ENCODE results near the gene NEK1.
"Not testable (repeated sequence)": the region's sequence is repeated elsewhere in the genome, so short reads cannot be mapped to it uniquely, and the experiment has no call there.

Gene NEK1

DNA sequence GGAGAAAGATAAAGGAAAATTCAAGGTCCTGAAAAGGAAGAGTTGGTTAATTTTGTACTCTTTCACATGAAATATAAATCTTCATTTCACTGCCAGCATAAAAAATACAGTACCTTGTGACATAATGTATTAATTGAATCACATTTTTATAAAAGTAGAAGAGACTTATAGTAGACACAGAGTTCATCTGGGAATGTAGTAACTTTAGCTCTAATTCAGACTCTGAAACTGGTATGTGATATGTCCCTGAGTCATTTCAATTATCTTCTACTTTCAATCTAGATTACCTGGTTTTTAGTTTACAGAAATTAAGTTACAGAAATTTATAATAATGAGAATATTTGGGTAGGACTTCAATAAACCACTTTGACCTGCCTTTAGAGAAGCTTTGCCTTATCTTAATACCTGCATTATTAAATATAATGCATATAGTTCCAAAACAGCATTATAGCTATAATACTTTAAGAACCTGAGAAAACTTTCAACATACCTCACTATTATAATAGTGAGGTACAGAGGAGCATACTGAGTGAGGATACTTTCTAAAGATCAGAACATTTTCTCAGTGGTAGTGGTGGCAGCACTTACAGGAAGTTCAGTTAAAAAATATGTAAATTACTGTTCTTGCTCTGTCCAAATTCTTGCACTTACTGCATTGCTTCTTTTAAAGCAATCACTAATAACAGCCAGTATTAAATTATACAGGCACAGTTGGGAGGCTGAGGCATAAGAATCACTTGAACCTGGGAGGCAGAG lies 11.2 kb downstream of the NEK1 start:
- DNase-seq, result no peak

DNA sequence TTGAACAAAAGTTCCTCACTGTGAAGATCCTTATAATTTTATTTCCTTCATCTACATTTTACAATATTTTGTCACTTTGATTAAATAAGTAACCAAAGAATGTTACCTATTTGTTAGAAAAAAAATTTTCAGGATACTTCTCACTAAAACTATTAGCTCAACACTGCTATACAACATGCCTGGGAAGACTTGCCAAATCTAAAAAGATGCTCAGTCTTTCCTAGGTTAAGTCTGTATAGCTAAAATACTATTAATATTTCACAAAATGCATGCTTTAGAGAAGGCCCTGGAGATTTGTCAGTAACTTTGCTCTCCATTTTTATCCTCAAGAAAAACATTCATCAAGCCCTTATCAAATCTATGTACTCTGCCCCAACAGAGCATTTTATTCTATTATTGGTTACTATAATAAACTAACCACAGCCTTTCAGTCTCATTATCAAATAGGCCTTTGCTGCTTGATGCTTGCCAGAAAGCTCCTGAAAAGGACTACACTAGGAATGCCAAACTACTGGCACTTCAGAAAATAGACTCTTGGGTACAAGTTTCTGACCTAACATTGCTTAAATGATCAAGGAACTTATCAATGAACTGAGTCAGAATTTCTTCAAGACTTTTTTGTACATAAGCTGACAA lies 17.7 kb downstream of the NEK1 start:
- DNase-seq, result no peak

DNA sequence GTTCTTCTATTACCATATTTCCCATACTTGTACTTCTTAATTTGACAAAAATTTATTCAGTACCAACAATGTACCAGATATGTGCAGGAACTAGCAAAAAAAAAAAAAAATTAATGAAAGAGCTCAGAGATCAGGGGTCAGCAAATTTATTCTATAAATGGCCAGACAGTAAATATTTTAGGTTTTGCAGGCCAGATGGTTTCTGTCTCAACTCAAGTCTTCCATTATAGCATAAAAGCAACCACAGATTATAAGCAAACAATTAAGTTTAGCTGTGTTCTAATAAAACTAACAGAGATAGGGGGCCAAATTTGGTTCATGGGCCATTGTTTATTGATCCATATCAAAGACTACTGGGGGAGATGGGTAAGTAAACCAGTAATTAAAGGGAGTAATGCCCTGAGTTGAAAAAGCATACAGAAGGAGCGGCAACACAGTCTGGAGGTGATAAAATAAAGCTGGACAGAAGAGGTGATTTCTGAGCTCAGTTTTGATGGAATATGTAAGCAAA lies 19.3 kb downstream of the NEK1 start:
- DNase-seq, result no peak

DNA sequence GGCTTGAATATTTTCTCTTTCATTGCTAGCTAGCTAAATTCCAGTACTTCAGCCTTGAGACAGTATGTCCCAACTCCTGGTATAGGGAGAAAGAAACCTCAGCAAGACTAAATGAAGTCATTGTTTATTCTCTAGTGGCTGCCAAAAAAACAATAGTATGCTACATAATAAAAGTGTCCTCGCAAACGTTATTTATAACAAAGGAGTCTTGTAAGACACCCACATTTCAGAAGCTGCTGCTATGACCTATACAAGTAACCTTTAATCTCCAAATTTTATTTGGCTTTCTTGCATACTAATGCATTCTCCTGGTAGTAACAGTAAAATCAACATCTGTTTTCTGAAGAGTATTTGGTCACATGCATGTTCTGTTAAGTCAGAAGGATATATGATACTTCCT lies 28.8 kb downstream of the NEK1 start:
- no peak for DNase-seq

DNA sequence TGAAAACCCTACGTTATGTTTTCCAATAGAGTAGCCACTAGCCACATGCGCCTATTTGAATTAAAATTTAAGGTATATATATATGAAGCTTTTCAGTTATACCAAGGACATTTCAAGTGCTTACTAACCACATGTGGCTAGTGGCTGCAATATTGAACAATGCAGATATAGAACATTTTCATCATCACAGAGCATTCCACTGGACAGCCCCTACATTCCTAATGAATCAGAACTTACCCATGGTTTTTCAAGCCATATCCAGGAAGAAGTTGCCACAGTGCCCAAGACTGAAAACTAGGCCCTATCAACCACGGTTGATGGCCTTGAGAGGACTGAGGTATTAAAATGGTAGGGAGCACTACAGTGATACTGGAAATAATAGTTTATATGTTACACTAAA lies 29.7 kb downstream of the NEK1 start:
- no peak for DNase-seq

DNA sequence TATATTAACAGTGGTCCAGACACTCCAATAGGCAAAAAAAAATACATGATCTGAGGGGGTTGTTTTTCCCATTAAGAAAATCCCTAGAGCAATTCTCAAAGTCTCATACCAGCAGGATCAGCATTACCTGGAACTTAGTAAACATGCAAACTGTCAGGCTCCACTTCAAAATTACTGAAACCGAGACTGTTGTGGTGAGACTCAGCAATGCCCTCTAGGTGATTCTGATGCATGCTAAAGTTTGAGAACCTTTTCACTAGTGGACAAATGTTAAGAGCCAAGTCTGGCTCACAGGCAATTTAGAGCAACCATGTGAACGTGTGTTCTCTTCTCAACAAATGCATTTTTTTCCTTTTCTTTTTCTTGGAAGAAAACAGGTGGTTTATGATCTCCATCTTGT lies 30.2 kb downstream of the NEK1 start:
- no peak for DNase-seq

DNA sequence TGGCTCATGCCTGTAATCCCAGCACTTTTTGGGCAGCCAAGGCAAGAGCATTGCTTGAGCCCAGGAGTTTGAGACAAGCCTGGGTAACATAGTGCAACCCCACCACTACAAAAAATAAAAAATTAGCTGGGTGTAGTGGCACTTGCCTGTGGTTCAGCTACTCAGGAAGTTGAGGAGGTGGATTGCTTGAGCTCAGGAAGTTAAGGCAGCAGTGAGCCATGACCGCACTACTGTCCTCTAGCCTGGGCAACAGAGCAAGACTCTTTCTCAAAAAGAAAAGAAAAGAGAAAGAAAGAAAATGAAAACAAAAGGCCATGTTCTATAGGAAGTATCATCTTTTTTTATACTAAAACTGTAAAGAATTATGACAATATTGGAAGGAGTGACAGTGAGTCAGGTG lies 38.5 kb downstream of the NEK1 start:
- DNase-seq, result no peak

DNA sequence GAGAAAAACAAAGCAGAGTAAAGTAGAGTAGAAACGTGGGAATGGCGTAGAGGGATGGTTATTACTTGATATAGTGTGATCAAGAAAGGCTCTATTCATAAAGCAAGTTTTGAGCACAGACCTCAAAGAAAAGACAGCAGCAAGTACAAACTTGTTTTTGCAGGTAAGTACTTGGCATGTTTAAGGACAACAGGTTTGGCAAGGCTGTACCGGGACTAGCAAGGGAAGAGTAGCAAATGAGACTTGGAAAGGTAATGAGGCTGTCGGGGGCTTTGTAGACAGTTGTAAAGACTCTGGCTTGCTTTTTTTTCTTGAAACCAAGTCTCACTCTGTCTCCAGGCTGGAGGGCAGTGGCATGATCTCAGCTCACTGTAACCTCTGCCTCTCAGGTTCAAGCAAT lies 40.9 kb downstream of the NEK1 start:
- no peak for DNase-seq

DNA sequence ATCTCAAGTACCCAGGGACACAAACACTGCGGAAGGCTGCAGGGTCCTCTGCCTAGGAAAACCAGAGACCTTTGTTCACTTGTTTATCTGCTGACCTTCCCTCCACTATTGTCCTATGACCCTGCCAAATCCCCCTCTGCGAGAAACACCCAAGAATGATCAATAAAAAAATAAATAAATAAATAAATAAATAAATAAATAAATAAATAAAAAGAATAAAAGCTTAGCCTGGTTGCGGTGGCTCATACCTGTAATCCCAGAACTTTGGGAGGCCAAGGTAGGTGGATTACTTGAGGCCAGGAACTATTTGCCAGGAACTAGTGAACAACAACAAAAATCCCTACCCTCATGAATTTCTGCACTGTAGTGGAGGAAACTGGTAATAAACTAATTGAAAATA lies 41.4 kb downstream of the NEK1 start:
- not testable (repeated sequence) for DNase-seq

DNA sequence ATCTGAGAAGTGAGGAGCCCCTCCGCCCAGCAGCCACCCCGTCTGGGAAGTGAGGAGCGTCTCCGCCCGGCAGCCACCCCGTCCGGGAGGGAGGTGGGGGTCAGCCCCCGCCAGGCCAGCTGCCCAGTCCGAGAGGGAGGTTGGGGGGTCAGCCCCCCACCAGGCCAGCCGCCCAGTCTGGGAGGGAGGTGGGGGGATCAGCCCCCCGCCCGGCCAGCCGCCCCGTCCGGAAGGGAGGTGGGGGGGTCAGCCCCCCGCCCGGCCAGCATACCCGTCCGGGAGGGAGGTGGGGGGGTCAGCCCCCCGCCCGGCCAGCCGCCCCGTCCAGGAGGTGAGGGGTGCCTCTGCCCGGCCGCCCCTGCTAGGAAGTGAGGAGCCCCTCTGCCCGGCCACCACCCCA lies 42.1 kb downstream of the NEK1 start:
- not testable (repeated sequence) for DNase-seq

DNA sequence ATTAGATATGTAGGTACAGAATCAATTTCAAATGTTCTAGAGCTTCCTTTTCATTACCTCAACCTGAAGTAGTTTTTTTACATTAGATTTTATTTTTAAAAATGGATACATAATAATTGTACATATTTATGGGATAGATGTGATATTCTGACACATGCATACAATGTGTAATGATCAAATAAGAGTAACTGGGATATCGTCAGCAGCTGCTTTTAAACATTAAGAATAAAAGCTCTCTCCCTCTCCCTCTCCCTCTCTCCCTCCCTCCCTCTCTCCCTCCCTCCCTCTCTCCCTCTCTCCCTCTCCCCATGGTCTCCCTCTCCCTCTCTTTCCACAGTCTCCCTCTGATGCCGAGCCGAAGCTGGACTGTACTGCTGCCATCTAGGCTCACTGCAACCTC lies 43.2 kb downstream of the NEK1 start:
- not testable (repeated sequence) for DNase-seq

DNA sequence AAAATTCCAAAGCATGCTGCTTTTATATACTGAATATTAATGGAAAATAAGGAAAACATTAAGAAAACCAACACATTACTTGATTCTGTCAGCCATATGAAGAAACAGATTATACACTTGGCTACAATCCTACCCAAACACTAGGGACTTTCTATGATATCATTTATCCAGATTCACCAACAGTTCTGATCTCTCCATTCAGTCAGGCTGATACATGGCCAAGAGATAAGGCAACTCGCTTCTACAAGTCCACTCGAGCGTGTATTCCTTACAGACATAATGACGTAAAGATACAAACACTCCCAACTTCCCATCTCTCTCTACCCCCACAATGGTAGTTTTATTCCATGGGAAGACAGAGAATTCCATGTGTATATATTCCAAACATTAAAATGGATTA lies 44.5 kb downstream of the NEK1 start:
- no peak for DNase-seq

DNA sequence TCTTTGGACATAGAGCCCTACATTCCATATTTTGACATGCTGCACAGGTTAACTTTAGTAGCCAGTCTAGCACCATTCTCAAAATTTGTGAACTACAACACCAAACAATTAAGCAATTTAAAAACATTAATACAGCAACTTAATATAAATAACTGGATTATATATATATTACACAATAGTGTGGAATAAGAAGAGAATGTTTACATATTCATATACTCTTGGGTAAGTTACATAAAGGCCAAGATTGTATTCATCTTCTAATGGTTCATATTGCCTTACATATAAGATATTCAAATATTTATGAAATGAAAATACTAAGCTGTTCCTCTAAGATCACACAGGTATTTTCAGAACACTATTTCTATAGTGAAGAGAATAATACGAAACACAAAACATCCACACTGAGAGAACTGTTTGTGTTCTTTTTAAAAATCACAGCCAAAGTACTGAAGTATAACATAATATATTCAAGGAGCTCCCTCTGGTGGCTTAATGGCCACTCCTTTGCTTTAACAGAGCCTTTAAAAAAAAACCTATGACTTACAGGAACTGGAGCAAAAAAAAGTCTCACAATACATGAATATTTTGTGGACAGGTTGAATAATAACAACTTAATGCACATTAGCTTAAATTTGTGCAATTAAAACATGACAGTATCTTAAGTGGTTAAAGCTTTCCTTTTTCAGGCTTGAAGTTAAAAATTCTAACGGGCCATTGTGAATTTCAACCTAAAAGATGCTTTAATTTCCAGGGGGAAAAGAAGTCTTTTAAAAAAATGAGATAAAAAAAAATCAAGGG lies 46.2 kb downstream of the NEK1 start:
- peak in 1 of 2 donors; percentile 4 for DNase-seq

DNA sequence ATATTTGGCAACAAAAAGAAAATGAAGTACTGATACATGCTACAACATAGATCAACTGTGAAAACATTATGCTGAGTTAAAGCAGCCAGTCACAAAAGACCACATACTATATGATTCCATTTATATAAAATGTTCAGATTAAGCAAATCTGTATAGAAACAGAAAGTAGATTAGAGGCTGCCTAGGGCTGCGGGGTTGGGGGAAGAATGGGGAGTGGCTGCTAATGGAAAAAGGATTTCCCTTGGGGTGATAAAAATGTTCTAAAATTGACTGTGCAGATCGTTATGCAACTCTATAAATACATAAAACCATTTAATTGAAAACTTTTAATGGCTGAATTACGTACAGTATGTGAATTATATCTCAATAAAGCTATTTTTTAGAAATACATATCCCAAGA lies 46.8 kb downstream of the NEK1 start:
- DNase-seq, result no peak

DNA sequence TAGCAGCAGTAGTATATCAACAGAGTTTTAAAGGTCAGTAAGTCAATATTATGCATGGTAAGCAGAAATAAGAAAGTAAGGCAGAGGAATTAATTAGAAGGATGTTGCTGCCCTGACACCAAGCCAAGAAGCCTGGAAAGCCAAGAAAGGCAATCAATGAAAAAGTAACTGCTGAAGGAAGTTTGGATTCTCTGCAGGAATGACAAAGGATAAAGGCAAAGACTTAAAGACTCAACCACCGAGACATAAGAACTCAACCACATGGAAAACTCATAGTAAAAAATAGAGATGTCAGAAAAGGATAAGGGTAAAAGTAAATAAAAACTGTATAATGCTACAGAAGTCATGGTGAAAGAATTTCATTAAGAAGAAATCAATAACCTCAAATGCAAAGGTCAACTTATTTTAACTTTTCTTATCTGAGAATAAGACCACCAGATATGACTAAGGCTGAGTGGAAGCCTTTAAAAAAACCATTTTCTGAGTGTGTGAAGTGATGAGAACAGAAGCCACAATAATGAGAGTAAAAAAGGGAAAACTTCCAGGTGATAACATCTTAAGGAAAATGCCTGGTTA lies 55.2 kb downstream of the NEK1 start:
- DNase-seq, result no peak

DNA sequence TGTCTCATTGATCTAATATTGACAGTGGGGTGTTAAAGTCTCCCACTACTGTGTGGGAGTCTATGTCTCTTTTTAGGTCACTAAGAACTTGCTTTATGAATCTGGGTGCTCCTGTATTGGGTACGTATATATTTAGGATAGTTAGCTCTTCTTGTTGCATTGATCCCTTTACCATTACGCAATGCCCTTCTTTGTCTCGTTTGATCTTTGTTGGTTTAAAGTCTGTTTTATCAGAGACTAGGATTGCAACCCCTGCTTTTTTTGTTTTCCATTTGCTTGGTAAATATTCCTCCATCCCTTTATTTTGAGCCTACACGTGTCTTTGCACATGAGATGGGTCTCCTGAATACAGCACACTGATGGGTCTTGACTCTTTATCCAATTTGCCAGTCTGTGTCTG lies 65.8 kb downstream of the NEK1 start:
- DNase-seq, result not testable (repeated sequence)

DNA sequence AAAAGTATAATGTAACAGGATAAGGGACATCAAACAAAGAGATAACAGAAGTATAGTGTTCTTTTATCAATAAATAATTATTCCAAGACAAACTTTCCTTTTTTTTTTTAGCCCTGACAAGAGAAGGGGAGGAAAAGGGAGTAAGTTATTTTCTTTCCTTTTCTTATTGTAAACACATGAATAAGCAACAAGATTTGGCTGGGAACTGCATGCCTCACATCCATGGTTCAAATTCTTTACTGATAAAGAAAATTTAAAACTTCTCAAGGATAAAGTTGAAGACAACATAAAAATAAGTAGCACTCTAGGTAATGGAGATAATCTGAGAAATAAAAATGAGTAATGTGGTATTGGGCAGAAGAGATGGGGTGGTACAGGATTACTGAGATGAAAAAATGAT lies 71.6 kb downstream of the NEK1 start:
- no peak for DNase-seq

DNA sequence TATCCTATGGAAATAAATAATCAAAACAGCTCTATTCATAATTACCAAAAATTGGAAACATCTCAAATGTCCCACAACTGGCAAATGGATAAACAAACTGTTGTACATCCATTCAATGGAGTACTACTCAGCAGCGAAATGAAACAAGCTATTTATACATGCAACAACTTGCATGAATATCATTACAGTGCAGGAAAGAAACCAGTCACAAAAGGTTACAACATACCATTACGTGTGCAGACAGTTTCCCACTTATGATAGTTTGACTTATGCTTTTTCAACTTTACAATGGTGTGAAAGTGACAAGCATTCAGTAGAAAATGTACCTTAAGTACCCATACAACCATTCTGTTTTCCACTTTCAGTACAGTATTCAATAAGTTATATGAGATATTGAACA lies 82.3 kb downstream of the NEK1 start:
- DNase-seq, result no peak

DNA sequence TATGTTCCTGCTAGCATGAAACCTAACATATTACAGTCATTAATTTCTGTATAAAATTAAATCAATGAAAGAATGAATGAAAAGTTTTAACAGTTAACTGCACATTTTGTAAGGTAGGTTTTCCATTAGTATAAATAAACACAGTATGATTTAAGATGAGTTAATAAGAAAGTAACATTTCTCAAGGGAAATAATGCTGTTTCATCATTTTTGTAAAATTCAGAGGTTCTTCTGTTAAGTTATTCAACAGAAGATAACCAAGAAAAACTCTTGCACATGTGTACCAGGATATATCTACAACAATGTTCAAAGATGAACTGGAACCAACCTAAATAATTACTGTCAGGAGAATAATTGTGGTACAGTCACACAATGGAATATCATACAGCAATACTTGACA lies 88.6 kb downstream of the NEK1 start:
- DNase-seq, result no peak

DNA sequence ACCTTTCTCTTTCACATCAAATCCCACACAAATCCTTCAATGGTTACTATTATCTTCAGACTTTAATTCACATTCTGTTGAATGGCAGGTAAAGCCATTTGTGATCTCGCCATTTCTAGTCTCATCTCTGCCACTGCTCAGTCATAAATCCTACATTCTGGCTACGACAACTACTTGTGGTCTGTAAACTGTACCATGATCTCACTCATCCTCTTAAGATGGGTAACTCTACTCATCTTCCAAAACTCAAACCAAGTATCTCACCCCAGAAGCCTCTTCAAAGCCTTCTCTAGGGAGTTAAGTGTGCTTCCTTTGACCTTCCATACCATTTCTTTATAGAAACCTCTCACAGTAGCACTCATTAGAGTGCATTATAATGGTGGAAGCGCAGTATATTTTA lies 101.8 kb downstream of the NEK1 start:
- DNase-seq, result no peak

DNA sequence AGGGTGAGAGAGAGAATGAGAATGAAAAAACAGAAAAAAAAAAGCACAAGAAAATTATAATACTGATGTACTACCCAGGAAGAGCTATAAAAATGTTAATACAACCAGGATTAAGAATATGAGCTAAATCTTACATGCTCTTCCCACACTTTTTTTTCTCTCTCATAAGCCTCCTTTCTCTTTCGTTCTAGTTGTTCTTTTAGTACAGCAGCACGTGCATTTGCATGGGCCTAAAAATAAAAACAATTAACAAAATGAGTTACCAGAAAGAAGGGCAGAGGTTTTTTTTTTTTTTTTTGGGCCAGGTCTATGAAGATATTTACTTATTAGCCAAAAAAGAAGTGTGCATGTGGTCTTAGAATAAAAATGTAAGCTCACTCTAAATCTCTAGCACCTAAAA lies 105.5 kb downstream of the NEK1 start:
- DNase-seq, result no peak

DNA sequence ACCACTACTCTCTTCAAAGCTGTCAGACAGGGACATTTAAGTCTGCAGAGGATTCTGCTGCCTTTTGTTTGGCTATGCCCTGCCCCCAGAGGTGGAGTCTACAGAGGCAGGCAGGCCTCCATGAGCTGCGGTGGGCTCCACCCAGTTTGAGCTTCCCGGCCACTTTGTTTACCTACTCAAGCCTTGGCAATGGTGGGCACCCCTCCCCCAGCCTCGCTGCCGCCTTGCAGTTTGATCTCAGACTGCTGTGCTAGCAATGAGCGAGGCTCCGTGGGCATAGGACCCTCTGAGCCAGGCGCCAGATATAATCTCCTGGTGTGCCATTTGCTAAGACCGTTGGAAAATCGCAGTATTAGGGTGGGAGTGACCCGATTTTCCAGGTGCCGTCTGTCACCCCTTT lies 112.5 kb downstream of the NEK1 start:
- not testable (repeated sequence) for DNase-seq

DNA sequence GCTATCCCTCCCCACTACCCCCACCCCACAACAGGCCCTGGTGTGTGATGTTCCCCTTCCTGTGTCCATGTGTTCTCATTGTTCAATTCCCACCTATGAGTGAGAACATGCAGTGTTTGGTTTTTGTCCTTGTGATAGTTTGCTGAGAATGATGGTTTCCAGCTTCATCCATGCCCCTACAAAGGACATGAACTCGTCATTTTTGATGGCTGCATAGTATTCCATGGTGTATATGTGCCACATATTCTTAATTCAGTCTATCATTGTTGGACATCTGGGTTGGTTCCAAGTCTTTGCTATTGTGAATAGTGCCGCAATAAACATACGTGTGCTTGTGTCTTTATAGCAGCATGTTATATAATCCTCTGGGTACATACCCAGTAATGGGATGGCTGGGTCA lies 118.1 kb downstream of the NEK1 start:
- DNase-seq, result not testable (repeated sequence)

DNA sequence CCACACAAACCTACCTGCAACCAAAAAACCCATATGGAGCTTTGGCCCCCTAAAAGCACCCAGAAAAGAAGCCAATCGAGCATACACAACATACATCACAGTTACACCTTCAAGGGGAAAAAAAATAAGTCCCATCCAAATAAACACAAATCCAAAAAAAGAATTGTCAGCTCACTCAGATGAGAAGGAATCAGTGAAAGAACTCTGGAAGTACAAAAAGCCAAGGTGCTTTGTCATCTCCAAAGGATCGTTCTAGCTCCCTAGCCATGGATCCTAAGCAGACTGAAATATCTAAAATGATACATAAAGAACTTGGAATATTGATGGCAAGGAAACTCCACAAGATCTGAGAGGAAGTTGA lies 119.2 kb downstream of the NEK1 start:
- DNase-seq, result no peak
